HL-60 (cell line): ENCODE results near the gene GRWD1.

ENCODE experiments used
- CTCF ChIP-seq: IDR thresholded peaks from one replicate; pipeline ENCODE4 v1.5.1; 2011; ENCODE audit warnings: low read length, control low read depth, inconsistent platforms; ENCODE audit not compliant: insufficient read depth
- POLR2AphosphoS5 ChIP-seq: IDR thresholded peaks from 2 replicates; pipeline ENCODE4 v1.6.1; 2012; ENCODE audit warnings: low read depth
- REST ChIP-seq: IDR thresholded peaks from 2 replicates; pipeline ENCODE4 v1.6.1; 2012; ENCODE audit warnings: low read depth; ENCODE audit not compliant: insufficient replicate concordance

- TF ChIP-seq CTCF (no peak), POLR2AphosphoS5 (no peak), REST (no peak)
These were observed 42.2 kb downstream of the GRWD1 start for GRCh38 chr19:48487948-48488347.
